KMS-11 (cell line): ENCODE data around the gene MARCHF10.

ENCODE experiments used
- H2AFZ ChIP-seq: fragments of 200-600 bp; sonication (generic); 2 replicates; pipeline ENCODE4 v1.6.1; 2016; ENCODE audit warnings: antibody characterized with exemption, mixed run types, low read depth
- H3K27ac ChIP-seq: fragments of 200-600 bp; sonication (generic); 2 replicates; pipeline ENCODE4 v1.6.1; 2016; ENCODE audit warnings: mild to moderate bottlenecking, mixed run types
- H3K27me3 ChIP-seq: fragments of 200-600 bp; sonication (generic); 2 replicates; pipeline ENCODE4 v1.6.1; 2017; ENCODE audit warnings: mild to moderate bottlenecking, low read depth, mixed run types, moderate library complexity; ENCODE audit not compliant: insufficient read depth
- H3K36me3 ChIP-seq: fragments of 200-600 bp; sonication (generic); 2 replicates; pipeline ENCODE4 v1.6.1; 2017; ENCODE audit warnings: mild to moderate bottlenecking, mixed run types; ENCODE audit not compliant: insufficient read depth
- H3K4me1 ChIP-seq: fragments of 200-600 bp; sonication (generic); 2 replicates; pipeline ENCODE4 v1.6.1; 2016; ENCODE audit warnings: mild to moderate bottlenecking, low read depth, mixed run types; ENCODE audit not compliant: poor library complexity, severe bottlenecking
- H3K4me2 ChIP-seq: fragments of 200-600 bp; sonication (generic); 2 replicates; pipeline ENCODE4 v1.7.0; 2016; ENCODE audit warnings: mild to moderate bottlenecking, mixed run types
- H3K4me3 ChIP-seq: fragments of 200-600 bp; sonication (generic); IDR thresholded peaks from 2 replicates; pipeline ENCODE4 v1.6.1; 2017; ENCODE audit warnings: low read depth, low read length, mixed read lengths; ENCODE audit not compliant: insufficient read depth
- H3K79me2 ChIP-seq: fragments of 200-600 bp; sonication (generic); 2 replicates; pipeline ENCODE4 v1.6.1; 2016; ENCODE audit warnings: low read depth, mixed run types; ENCODE audit not compliant: insufficient read depth
- H3K9ac ChIP-seq: fragments of 200-600 bp; sonication (generic); 2 replicates; pipeline ENCODE4 v1.6.1; 2016; ENCODE audit warnings: mild to moderate bottlenecking, mixed run types
- H4K20me1 ChIP-seq: fragments of 200-600 bp; sonication (generic); 2 replicates; pipeline ENCODE4 v1.6.1; 2016; ENCODE audit warnings: mild to moderate bottlenecking, mixed run types; ENCODE audit not compliant: insufficient read depth
- TF ChIP-seq, protein P1 (sequence below): fragments of 200-600 bp; sonication (generic); conservative IDR thresholded peaks from 2 replicates; pipeline ENCODE4 v1.6.1; 2017; ENCODE audit warnings: low read depth, mild to moderate bottlenecking, antibody characterized with exemption, low read length, moderate library complexity, mixed read lengths

Gene MARCHF10

DNA sequence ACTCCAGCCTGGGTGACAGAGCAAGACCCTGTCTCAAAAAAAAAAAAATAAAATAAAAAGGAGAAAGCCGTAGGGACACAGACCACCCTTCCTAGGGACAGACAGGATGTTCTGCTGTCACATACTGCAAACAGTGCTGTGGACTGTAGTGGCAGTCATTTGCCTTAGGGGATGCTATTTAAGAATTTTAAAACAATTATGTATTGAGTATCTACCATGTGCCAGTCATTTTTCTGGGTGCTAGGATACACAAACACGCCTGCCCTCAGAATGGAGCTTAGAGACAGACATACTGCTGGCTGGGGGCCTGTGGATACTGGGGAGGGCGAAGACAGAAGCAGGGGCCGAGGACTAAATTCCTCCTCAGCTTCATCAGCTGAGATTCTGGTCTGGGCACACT, 135.2 kb downstream of the MARCHF10 start:
- Histone ChIP-seq H3K36me3 (no peaks in the 10 kb centered on the region), H3K9ac (no peak overlapping the region), H2AFZ (no peak overlapping the region), H4K20me1 (no peaks in the 10 kb centered on the region), H3K27ac (no peak overlapping the region), H3K4me3 (no peak overlapping the region), H3K79me2 (no peaks in the 10 kb centered on the region), H3K4me1 (no peaks in the 10 kb centered on the region), H3K4me2 (no peak overlapping the region), H3K27me3 (no peaks in the 10 kb centered on the region; the same call in 1 of the 2 replicates)
- TF ChIP-seq, protein P1, sequence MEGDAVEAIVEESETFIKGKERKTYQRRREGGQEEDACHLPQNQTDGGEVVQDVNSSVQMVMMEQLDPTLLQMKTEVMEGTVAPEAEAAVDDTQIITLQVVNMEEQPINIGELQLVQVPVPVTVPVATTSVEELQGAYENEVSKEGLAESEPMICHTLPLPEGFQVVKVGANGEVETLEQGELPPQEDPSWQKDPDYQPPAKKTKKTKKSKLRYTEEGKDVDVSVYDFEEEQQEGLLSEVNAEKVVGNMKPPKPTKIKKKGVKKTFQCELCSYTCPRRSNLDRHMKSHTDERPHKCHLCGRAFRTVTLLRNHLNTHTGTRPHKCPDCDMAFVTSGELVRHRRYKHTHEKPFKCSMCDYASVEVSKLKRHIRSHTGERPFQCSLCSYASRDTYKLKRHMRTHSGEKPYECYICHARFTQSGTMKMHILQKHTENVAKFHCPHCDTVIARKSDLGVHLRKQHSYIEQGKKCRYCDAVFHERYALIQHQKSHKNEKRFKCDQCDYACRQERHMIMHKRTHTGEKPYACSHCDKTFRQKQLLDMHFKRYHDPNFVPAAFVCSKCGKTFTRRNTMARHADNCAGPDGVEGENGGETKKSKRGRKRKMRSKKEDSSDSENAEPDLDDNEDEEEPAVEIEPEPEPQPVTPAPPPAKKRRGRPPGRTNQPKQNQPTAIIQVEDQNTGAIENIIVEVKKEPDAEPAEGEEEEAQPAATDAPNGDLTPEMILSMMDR = no peak

DNA sequence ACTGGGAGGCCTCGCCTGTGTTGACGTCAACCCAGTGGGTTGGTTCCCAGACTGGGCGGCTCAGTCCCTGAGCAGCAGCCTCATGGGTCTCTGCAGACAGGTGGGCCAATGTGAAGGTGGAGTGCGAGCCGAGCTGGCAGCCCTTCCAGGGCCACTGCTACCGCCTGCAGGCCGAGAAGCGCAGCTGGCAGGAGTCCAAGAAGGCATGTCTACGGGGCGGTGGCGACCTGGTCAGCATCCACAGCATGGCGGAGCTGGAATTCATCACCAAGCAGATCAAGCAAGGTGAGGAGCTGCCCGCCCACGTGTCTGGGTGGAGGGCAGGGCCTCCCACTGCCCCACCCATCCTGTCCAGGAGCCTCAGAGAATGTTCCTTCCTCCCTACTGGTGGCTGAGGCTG, 136.6 kb downstream of the MARCHF10 start:
- Histone ChIP-seq H3K4me2 (no peak overlapping the region), H3K9ac (no peak overlapping the region), H3K4me3 (no peak overlapping the region), H4K20me1 (no peaks in the 10 kb centered on the region), H3K79me2 (no peaks in the 10 kb centered on the region), H3K4me1 (no peaks in the 10 kb centered on the region), H2AFZ (no peak overlapping the region), H3K36me3 (no peaks in the 10 kb centered on the region), H3K27me3 (no peaks in the 10 kb centered on the region; the same call in 1 of the 2 replicates), H3K27ac (no peak overlapping the region)
- TF ChIP-seq, protein P1 = no peak

DNA sequence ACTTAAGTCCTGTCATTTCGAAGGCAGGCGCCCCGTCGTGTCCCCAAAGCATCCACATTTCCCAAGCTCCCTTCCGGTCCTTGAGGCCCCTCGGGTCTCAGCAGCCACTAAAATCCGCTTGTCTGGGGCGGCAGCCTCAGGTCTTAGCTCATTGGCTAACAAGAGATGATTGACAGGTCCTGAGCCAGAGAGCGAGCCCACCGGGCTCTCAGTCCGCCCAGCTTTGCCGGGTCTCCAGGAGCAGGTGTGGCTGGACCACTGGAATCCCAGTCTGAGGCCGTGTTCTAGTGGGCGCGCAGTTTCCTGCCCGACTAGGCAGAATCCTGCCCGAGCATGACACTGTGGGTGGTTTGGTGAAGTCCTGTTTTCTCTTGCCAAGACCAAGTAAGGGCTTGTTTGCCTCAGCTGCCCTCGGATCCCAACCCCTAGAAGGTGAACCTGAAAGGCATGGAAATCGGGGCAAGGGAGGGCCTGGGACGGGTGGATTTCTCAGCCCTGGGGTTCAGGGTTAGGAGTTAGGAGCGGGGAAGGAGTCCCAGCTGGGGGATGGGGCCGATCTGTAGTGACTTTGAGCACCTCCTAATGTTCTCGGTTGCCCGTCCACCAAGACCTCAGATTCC, 137.8 kb downstream of the MARCHF10 start:
- H3K4me2 ChIP-seq = no peak overlapping the region
- H3K9ac ChIP-seq = no peak overlapping the region
- no peaks in the 10 kb centered on the region for H3K4me1 ChIP-seq
- TF ChIP-seq, protein P1 = no peak
- H4K20me1 ChIP-seq = no peaks in the 10 kb centered on the region
- H3K27me3 ChIP-seq = no peaks in the 10 kb centered on the region; the same call in 1 of the 2 replicates
- no peak overlapping the region for H3K4me3 ChIP-seq
- no peaks in the 10 kb centered on the region for H3K79me2 ChIP-seq
- H3K27ac ChIP-seq = no peak overlapping the region
- H3K36me3 ChIP-seq = no peaks in the 10 kb centered on the region
- H2AFZ ChIP-seq = no peak overlapping the region

DNA sequence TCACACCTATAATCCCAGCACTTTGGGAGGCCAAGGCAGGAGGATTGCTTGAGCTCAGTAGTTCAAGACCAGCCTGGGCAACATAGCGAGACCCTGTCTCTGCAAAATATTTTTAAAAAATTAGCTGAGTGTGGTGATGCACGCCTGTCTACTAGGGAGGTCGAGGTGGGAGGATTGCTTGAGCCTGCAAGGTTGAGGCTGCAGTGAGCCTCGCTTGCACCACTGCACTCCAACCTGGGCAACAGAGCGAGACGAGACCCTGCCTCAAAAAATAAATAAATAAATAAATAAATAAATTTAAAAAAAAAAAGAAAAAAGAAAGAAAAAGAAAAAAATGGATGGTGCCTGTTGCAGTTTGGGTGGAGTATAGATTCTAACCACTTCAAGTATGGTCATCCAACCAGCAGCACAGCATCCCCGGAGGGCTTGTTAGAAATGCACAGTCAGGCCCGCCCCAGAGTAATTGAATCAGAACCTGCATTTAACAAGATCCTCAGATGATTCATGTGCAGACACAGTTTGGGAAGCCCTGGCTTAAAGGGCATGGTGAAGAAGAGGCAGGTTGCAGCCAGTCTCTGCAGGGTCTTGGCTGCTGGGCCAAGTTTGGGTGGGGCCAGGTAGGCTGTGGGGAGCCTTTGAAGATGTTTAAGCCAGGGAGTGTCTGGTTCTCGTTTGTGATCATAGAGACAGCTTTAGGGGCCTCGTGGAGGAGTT, 139.9 kb downstream of the MARCHF10 start:
- H3K4me2 ChIP-seq = no peak overlapping the region
- H3K4me1 ChIP-seq = no peaks in the 10 kb centered on the region
- no peak overlapping the region for H3K4me3 ChIP-seq
- no peak overlapping the region for H3K27ac ChIP-seq
- TF ChIP-seq, protein P1 = no peak
- no peaks in the 10 kb centered on the region for H3K27me3 ChIP-seq
- no peak overlapping the region for H2AFZ ChIP-seq
- no peak overlapping the region for H3K9ac ChIP-seq
- no peaks in the 10 kb centered on the region for H3K79me2 ChIP-seq
- no peaks in the 10 kb centered on the region for H4K20me1 ChIP-seq
- no peaks in the 10 kb centered on the region for H3K36me3 ChIP-seq
